ENCODE data around the gene EPS8L2. TPM values are rescaled to one million over a fixed set of nuclear protein-coding genes. Genes with fewer than 3 reads are reported as not detected.

The EPS8L2 gene
- total and polyA plus RNA-seq, 9 of the 15 experiments (the other 6 are each of a cell fraction or from before 2014, with no cell fraction given): 0.75 to 17.0 (median 3.7) TPM

GRCh38 chr11:747158-748006, 41.4 kb downstream of the EPS8L2 start, which contains the start of gene TALDO1 (continued):
- TF ChIP-seq, protein P1, sequence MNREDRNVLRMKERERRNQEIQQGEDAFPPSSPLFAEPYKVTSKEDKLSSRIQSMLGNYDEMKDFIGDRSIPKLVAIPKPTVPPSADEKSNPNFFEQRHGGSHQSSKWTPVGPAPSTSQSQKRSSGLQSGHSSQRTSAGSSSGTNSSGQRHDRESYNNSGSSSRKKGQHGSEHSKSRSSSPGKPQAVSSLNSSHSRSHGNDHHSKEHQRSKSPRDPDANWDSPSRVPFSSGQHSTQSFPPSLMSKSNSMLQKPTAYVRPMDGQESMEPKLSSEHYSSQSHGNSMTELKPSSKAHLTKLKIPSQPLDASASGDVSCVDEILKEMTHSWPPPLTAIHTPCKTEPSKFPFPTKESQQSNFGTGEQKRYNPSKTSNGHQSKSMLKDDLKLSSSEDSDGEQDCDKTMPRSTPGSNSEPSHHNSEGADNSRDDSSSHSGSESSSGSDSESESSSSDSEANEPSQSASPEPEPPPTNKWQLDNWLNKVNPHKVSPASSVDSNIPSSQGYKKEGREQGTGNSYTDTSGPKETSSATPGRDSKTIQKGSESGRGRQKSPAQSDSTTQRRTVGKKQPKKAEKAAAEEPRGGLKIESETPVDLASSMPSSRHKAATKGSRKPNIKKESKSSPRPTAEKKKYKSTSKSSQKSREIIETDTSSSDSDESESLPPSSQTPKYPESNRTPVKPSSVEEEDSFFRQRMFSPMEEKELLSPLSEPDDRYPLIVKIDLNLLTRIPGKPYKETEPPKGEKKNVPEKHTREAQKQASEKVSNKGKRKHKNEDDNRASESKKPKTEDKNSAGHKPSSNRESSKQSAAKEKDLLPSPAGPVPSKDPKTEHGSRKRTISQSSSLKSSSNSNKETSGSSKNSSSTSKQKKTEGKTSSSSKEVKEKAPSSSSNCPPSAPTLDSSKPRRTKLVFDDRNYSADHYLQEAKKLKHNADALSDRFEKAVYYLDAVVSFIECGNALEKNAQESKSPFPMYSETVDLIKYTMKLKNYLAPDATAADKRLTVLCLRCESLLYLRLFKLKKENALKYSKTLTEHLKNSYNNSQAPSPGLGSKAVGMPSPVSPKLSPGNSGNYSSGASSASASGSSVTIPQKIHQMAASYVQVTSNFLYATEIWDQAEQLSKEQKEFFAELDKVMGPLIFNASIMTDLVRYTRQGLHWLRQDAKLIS (CRISPR knock-in tag; IDR thresholded peaks at IDR 0.05): peak; percentile 0
- TF ChIP-seq SMAD3 (CRISPR knock-in tag; conservative IDR thresholded peaks at IDR 0.05) (no peak), NBN (IDR thresholded peaks at IDR 0.05; ENCODE audit: low read depth) (no peak), CHD2 (IDR thresholded peaks at IDR 0.05; ENCODE audit: low read depth, low read length) (no peak), TBP (optimal IDR thresholded peaks at IDR 0.05; ENCODE audit: low read depth, low read length) (peak; percentile 67), MEF2A (IDR thresholded peaks at IDR 0.05; ENCODE audit: control insufficient read depth, low read depth, low read length) (no peak), THRAP3 (IDR thresholded peaks at IDR 0.05; ENCODE audit: borderline replicate concordance) (no peak), SREBF2 (CRISPR knock-in tag; IDR thresholded peaks at IDR 0.05) (no peak), RUNX1 (IDR thresholded peaks at IDR 0.05; ENCODE audit: low read depth) (no peak), YBX1 (IDR thresholded peaks at IDR 0.05) (no peak), MAZ (CRISPR knock-in tag; conservative IDR thresholded peaks at IDR 0.05 in 1 of 2, IDR thresholded peaks at IDR 0.05 in 1 of 2) (peak; percentile 39 to 60; a peak in 3 of 4 replicates), ZNF121 (CRISPR knock-in tag; conservative IDR thresholded peaks at IDR 0.05) (no peak), TFAM (CRISPR knock-in tag; conservative IDR thresholded peaks at IDR 0.05) (no peak), SRSF9 (IDR thresholded peaks at IDR 0.05; ENCODE audit: borderline replicate concordance, low read depth, low read length) (no peak), DPF2 (IDR thresholded peaks at IDR 0.05) (no peak), BRD4 (IDR thresholded peaks at IDR 0.05) (peak; percentile 92), U2AF2 (optimal IDR thresholded peaks at IDR 0.05; ENCODE audit: low read depth, low read length) (no peak), OTX1 (CRISPR knock-in tag; IDR thresholded peaks at IDR 0.05) (no peak)
- TF ChIP-seq, protein P2, sequence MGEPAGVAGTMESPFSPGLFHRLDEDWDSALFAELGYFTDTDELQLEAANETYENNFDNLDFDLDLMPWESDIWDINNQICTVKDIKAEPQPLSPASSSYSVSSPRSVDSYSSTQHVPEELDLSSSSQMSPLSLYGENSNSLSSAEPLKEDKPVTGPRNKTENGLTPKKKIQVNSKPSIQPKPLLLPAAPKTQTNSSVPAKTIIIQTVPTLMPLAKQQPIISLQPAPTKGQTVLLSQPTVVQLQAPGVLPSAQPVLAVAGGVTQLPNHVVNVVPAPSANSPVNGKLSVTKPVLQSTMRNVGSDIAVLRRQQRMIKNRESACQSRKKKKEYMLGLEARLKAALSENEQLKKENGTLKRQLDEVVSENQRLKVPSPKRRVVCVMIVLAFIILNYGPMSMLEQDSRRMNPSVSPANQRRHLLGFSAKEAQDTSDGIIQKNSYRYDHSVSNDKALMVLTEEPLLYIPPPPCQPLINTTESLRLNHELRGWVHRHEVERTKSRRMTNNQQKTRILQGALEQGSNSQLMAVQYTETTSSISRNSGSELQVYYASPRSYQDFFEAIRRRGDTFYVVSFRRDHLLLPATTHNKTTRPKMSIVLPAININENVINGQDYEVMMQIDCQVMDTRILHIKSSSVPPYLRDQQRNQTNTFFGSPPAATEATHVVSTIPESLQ (CRISPR knock-in tag; IDR thresholded peaks at IDR 0.05): no peak
- TF ChIP-seq, protein P3, sequence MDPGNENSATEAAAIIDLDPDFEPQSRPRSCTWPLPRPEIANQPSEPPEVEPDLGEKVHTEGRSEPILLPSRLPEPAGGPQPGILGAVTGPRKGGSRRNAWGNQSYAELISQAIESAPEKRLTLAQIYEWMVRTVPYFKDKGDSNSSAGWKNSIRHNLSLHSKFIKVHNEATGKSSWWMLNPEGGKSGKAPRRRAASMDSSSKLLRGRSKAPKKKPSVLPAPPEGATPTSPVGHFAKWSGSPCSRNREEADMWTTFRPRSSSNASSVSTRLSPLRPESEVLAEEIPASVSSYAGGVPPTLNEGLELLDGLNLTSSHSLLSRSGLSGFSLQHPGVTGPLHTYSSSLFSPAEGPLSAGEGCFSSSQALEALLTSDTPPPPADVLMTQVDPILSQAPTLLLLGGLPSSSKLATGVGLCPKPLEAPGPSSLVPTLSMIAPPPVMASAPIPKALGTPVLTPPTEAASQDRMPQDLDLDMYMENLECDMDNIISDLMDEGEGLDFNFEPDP (CRISPR knock-in tag; IDR thresholded peaks at IDR 0.05): no peak
- TF ChIP-seq, protein P4, sequence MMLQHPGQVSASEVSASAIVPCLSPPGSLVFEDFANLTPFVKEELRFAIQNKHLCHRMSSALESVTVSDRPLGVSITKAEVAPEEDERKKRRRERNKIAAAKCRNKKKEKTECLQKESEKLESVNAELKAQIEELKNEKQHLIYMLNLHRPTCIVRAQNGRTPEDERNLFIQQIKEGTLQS (IDR thresholded peaks at IDR 0.05): no peak
- TF ChIP-seq, protein P4 (CRISPR knock-in tag; conservative IDR thresholded peaks at IDR 0.05): no peak
